SK-N-MC (cell line): ENCODE data around the gene HDX.

Source experiments
- EZH2 ChIP-seq: fragments of 200-600 bp; sonication (generic); IDR thresholded peaks from one replicate; pipeline ENCODE4 v1.6.1; 2017; ENCODE audit warnings: antibody characterized with exemption
- POLR2AphosphoS5 ChIP-seq: IDR thresholded peaks from 2 replicates; pipeline ENCODE4 v1.6.1; 2012; ENCODE audit warnings: mild to moderate bottlenecking, low read depth, low read length, borderline replicate concordance

GRCh38 chrX:84358271-84358670 lies 144.0 kb downstream of the HDX start:
- no peak for TF ChIP-seq EZH2
- no peak for TF ChIP-seq POLR2AphosphoS5
